Kidney capillary endothelial cell (primary cell): Measurements from ENCODE around the gene TMCC3.
"Not testable (repeated sequence)": the region's sequence is repeated elsewhere in the genome, so short reads cannot be mapped to it uniquely, and the experiment has no call there.

Experiments
- DNase-seq: peaks from one replicate; pipeline ENCODE4 v3.0.0-alpha.2; 2018; ENCODE audit warnings: low spot score

TMCC3 gene

DNA sequence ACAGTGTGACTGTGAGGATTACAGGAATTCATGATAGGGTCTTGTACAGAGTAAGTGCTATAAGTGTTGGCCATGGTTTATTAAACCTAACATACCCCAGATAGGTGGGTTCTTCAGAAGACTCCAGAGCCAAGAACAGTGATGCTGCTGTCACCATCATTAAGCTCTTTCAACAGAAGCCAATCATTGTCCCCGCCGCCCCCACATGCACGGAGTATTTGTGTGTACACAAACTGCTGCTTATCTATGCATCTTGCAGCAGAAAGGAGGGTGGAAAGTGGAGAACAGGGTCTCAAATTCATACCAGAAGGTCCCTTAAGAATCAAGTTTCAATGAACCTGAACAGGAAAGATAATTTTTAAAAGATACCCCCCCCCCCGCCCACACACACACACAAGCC, 51.2 kb downstream of the TMCC3 start:
- DNase-seq, result no peak

- no peak for DNase-seq
Observed at GRCh38 chr12:94597268-94597667, 53.1 kb downstream of the TMCC3 start.

GRCh38 chr12:94596596-94596995, 53.8 kb downstream of the TMCC3 start:
- no peak for DNase-seq

DNA sequence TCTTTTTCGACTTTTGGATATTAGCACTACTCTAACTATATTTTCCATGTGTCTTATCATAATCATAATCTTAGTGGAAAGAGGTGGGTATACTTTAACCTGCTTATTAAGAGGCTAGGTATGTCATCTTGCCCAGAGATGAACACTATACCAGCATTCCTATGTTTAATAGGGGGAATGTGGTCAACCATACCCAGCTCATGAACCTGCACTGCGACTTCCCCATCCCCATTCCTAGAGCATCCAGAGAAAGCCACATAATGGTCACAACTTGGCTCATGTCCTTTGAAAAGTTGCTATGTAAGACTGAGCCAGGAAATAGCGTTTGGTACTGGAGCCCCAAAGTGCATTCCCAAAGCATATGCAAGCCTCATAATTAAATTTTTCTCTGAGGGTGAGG, 55.2 kb downstream of the TMCC3 start:
- DNase-seq, result no peak

GRCh38 chr12:94594443-94594825, 55.9 kb downstream of the TMCC3 start:
- DNase-seq, result no peak

DNA sequence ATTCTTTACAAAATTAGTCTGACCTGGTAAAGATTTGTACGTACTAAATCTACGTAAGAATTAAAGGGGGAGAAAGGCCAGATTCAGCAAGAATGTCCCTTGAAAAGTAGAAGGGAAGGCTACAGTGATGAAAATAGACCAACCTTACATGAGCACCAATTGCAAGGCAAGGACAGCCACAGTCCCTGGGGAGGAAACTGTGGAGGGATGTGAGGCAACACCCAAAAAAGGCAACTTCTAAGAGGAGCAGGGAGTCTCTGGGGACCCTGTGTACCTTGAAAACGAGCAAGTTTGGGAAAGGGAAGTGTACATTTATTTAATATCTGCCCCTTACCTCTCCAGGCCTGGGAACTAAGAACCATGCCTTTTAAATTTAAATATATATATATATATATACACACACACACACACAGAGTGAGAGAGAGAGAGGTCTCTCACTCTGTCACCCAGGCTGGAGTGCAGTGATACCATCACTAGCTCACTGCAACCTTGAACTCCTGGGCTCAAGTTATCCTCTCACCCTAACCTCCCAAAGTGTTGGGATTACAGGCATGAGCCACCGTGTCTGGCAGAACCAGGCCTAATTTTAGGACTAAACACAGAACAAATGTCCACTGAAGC, 56.4 kb downstream of the TMCC3 start:
- DNase-seq, result no peak

DNA sequence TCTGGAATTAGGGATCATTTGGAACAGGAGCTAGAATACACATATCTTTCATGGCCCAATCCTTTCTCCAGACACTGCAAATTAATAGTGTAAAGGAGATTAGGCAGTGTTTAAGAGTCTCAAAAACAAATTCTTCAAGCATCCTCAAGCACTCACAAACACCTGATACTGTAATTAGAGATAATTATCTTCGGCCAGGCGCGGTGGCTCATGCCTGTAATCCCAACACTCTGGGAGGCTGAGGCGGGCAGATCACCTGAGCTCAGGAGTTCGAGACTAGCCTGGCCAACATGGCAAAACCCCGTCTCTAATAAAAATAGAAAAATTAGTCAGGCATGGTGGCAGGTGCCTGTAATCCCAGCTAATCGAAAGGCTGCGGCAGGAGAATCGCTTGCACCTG, 57.6 kb downstream of the TMCC3 start:
- not testable (repeated sequence) for DNase-seq

DNA sequence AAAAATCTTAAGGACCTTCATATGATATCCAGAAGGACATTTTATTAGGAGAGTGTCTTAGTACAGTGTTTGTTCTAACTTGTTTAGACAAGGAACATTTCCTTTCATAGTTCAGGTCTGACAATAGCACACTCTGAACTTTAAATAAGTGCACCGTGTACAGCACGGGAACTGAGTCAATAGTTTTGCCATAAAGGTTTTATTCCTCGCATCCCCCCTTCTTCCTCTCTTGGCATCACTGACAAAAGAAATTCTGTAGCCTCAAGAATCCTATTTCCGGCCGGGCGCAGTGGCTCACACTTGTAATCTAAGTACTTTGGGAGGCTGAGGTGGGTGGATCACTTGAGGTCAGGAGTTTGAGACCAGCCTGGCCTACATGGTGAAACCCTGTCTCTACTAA, 58.3 kb downstream of the TMCC3 start:
- peak; percentile 78 for DNase-seq

GRCh38 chr12:94590428-94590827, 59.9 kb downstream of the TMCC3 start:
- DNase-seq, result no peak

- DNase-seq, result no peak
Observed at GRCh38 chr12:94589591-94590001, 60.8 kb downstream of the TMCC3 start.

DNA sequence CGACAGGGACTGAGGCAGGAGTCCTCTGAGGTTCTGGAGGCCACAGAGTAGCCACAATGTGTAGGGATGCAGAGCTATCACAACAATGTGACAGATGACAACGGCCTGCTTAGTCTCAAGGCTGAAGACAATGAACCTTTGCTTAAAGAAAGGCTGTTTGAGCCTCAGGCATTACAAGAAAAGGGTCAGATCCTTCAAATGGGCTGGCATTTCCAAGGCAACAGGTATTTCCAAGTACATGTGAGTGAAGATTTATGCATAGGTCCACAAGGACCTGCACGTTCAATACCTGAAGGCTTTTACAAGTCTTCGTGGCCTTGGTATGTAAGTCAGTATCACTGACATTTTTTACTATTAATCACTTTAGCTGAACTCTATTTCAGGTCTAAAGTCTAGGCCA, 62.0 kb downstream of the TMCC3 start:
- DNase-seq, result no peak

DNA sequence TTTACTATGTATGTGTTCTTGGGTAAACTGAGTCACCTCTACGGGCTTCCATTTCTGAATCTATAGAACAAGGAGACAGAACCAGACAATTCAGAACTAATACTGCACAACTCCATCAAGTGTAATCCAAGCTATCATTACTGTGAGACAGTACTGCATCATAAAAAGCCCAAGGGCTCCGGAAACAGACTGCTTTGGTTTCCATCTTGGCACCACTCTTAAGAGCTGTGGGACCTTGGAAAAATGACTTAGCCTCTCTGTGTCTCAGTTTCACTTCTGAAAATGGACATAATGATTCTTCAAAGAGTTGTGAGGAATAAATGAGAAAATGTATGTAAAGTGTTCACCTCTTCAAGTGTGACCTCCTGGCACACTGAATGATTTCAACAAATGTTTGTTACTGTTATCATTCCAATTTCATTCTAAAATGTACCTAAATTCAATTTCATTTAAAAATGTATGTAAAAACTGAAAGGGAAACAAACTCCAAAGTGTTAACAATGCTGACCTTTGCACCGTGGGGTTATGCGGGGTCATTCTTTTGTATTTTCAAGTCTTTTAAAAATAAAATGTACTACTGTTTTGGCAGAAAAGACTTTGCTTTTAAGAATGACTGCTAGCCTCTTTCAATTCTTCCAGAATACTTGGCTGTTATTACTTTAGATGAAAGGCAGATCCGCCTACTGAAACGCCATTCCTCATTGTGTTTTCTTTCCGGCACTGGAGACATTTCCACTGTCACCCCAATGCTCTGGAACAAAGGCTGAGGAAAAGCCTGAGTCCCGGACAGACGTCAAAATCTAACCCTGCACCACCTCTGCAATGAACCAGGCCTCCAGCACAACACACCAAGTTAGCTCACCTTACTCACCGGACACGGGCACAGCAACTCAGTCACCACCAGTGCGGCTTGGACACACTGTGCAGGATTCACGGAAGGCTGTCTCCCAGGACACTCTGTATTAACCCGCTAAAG, 62.8 kb downstream of the TMCC3 start:
- peak; percentile 78 for DNase-seq

DNA sequence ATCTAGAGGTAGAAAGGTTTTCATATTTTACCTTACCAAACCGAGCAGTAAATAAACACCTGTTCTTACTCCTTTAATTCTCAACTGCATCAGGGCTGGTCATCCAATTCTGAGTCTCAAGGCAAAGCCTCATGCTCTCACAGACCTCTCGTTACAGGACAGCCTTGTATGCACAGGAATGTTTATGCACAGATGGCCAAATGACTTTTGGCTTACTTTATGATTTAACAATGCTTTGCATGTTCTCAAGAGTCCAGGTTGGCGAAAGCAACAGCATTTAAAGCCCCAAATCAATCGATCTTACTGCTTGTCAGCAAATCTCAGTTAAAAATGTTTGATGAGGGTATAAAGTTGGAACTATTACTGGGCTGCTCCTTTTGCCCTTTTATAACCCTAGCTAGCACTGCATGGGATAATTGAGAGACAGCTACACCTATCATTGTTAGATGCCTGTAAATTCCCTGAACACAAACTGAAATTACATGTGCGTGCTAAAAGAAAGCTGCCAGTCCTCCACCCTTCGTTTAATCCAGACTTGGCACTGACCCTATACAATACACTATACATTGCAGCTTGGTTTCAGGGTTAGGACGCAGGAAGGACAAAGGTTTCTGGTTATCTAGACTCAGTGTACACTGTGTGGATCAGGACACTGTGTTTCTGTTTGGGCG, 63.6 kb downstream of the TMCC3 start:
- no peak for DNase-seq

DNA sequence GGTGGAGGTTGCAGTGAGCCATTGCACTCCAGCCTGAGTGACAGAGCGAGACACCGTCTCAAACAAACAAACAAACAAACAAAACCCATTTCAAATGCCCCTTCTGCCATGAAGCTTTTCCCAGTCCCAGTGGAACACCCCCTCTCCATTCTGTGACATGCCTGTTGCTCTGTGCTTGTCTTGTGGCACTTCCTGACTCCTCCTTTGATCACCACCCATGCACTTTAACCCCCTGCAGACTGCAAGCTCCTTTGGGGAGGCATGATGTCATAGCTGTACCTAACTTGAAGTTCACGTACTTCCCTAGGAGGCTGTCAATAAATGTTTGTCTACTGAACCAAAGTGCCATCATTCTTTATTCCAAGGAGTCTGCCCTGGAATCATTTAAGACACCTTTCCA, 64.7 kb downstream of the TMCC3 start:
- DNase-seq, result no peak

DNA sequence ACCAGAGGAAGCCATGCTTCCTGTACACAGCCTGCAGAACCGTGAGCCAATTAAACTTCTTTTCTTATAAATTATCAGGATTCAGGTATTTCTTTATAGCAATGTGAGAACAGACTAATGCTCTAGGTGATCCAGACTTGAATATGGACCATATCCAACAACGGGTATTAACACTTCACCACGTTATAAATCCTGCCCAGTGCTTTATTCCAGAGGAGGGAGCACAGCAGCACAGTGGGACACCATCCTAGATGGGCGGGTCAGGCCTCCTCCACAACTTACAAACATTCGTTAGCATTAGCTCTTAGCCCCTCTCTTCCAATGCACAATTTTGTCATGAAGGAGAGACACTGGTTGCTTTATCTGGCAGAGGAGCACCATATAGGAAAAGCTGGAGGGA, 66.0 kb downstream of the TMCC3 start:
- DNase-seq, result no peak

DNA sequence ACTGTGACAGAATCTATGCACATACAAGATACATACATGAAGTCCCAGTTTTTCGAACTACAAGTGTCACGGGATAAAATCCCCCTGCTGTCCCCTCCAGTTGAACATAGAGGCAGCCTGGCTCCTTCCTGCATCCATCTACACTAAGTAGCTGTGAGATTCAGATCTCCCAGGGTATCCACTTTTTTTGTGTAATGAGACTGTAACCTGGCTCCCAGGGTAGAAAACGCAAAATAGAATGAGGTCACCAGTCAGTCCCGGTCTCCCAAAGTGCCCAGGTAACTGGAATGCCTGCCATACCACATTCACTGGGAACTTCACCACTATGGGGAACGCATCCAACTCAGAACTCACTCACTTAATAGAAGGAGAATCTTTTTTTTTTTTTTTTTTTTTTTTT, 67.8 kb downstream of the TMCC3 start:
- DNase-seq, result no peak

DNA sequence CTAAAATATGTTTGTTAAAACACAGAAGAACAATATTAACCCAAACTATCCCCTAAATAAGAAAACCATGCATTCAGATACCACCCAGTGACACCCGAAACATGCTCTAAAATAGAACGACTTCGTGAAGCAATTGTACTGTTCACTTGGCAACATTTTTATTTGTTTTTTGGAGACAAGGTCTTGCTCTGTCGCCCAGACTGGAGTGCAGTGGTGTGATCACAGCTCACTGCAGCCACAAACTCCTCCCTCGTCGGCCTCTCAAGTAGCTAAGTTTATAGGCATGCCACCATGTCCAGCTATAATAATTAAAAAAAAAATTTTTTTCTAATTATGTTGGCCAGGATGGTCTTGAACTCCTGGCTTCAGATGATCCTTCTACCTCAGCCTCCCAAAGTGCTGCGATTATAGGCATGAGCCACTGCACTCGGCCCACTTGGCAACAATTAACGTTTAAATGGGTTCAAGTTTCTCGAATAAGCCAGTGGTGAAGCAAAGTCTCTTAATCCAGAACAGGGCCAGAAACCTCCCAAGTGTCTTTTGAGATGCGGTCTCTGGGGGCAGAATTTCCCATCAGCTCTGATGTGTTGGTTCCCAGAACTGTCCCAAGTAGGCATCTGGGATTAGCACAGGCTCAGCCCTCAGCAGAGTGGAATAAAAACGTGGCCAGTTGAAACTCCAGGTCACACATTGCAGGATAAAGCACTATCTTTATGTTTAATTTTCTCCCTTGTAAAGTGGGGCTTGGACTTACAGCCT, 74.5 kb downstream of the TMCC3 start:
- DNase-seq, result no peak

DNA sequence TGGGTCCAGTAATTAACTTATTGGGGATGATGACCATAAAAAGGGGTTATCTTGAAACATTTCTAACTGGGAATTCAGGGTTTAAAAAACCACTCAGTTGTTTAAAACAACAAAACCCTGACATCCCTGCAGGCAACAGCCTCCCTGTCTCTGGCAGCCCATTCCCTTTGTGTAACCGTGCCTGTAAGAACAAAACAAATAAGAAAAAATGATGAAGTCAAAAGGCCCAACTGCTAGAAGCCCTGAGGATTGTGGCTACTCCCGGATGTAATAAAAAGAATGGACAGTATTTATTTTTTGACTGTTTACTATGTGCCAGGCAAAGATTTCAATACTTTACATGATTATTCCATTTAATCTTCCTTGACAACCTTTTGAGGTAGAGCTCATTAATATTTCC, 75.3 kb downstream of the TMCC3 start:
- DNase-seq, result no peak

DNA sequence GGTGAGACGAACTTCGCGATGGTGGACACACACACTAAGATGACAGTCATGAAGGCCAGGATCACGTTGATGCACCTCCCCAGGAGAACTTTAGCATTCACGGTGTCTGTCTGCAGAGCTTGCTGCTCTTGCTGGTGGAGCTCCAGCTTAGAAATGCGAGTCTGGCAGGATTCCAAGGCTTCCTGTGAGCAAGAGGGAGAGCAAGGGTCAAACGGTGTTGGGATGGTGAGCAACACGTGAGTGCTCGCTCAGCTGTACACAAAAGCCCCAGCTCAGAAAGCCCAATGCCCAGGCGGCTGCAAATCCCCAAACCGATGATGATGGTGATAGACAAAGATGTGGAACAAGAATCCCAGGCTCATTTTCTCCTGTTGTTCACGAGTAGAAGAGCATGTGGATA, 78.8 kb downstream of the TMCC3 start:
- peak; percentile 95 for DNase-seq

GRCh38 chr12:94570161-94570560, 80.2 kb downstream of the TMCC3 start:
- peak; percentile 88 for DNase-seq

GRCh38 chr12:94567761-94568160, 82.6 kb downstream of the TMCC3 start:
- DNase-seq, result no peak

- DNase-seq, result no peak
Observed at GRCh38 chr12:94566345-94566744, 84.0 kb downstream of the TMCC3 start.
